PC-3 (cell line): Measurements from ENCODE around the gene CHAD. TPM values are rescaled to one million over a fixed set of nuclear protein-coding genes. Genes with fewer than 3 reads are reported as not detected.

Experiments
- ATAC-seq: fragments of 200-7000 bp; cut with Tn5 transposase; 2 replicates; pipeline ENCODE4 v1.9.1; 2020; ENCODE audit warnings: mild to moderate bottlenecking, moderate library complexity
- BruUV-seq: library from RNA; stranded (reverse); fragments of 400-500 nt; replicated peaks from 2 replicates; lab custom pipeline; 2021; lab: Mats Ljungman, UMichigan
- CTCF ChIA-PET: fragments of 300-600 bp; sonication (Branson Sonifier 250); formaldehyde crosslinking; loops from one replicate; lab custom pipeline; 2022; ENCODE audit warnings: antibody characterized with exemption; lab: Charles Lee
- POLR2A ChIA-PET: fragments of 300-600 bp; sonication (Branson Sonifier 250); formaldehyde crosslinking; loops from one replicate; lab custom pipeline; 2022; ENCODE audit warnings: antibody characterized with exemption; ENCODE audit not compliant: unreplicated experiment; lab: Charles Lee
- DNase-seq: peaks from one replicate; pipeline ENCODE4 v3.0.0-alpha.2; 2015
- H2AFZ ChIP-seq: fragments of 300-600 bp; sonication (generic); 2 replicates; pipeline ENCODE4 v1.6.0; 2016; ENCODE audit warnings: antibody characterized with exemption, low read length
- H3F3A ChIP-seq: fragments of 300-600 bp; sonication (generic); one replicate; pipeline ENCODE4 v1.6.0; 2017; ENCODE audit warnings: antibody characterized with exemption, low read length, control low read depth, mild to moderate bottlenecking; ENCODE audit not compliant: unreplicated experiment
- H3K27ac ChIP-seq: fragments of 300-600 bp; sonication (generic); 2 replicates; pipeline ENCODE4 v1.5.1; 2016; ENCODE audit warnings: mild to moderate bottlenecking, low read length
- H3K27me3 ChIP-seq: fragments of 300-600 bp; sonication (generic); 2 replicates; pipeline ENCODE4 v1.6.1; 2016; ENCODE audit warnings: low read length, mixed read lengths
- H3K36me3 ChIP-seq: fragments of 300-600 bp; sonication (generic); 2 replicates; pipeline ENCODE4 v1.6.1; 2016; ENCODE audit warnings: low read depth, mixed run types, low read length, mixed read lengths
- H3K4me1 ChIP-seq: fragments of 300-600 bp; sonication (generic); 2 replicates; pipeline ENCODE4 v1.5.1; 2016; ENCODE audit warnings: low read length; ENCODE audit not compliant: insufficient read depth
- H3K4me2 ChIP-seq: fragments of 300-600 bp; sonication (generic); 2 replicates; pipeline ENCODE4 v1.6.0; 2016; ENCODE audit warnings: low read length
- H3K4me3 ChIP-seq: fragments of 300-600 bp; sonication (generic); 2 replicates; pipeline ENCODE4 v1.5.1; 2016; ENCODE audit warnings: mild to moderate bottlenecking, low read length, mixed read lengths
- H3K79me2 ChIP-seq: fragments of 300-600 bp; sonication (generic); 2 replicates; pipeline ENCODE4 v1.6.1; 2017; ENCODE audit warnings: low read length, mixed read lengths
- H3K9ac ChIP-seq: fragments of 300-600 bp; sonication (generic); 2 replicates; pipeline ENCODE4 v1.6.0; 2016; ENCODE audit warnings: mild to moderate bottlenecking, low read length
- H3K9me2 ChIP-seq: fragments of 300-600 bp; sonication (generic); replicated peaks from 2 replicates; pipeline ENCODE4 v1.6.1; 2016; ENCODE audit warnings: mixed run types, low read length, mixed read lengths
- H3K9me3 ChIP-seq: fragments of 300-600 bp; sonication (generic); 2 replicates; pipeline ENCODE4 v1.6.1; 2016; ENCODE audit warnings: low read length, mixed read lengths
- H4K20me1 ChIP-seq: fragments of 300-600 bp; sonication (generic); 2 replicates; pipeline ENCODE4 v1.6.1; 2016; ENCODE audit warnings: low read length, mixed read lengths
- EZH2 ChIP-seq: fragments of 300-600 bp; sonication (generic); IDR thresholded peaks from one replicate; pipeline ENCODE4 v1.6.1; 2017; ENCODE audit warnings: antibody characterized with exemption, mild to moderate bottlenecking, low read length; ENCODE audit not compliant: unreplicated experiment
- EZH2phosphoT487 ChIP-seq: fragments of 300-600 bp; sonication (generic); IDR thresholded peaks from 2 replicates; pipeline ENCODE4 v1.6.1; 2018; ENCODE audit warnings: mild to moderate bottlenecking, antibody characterized with exemption, low read length, borderline replicate concordance
- intact Hi-C: fragments of 100-400 bp; cut with micrococcal nuclease; formaldehyde crosslinking; loops from 2 replicates; pipeline ENCODE4 v1.9.0; 2023
- total RNA-seq: library from RNA; depleted of rRNA; stranded (reverse); fragments of >200 nt; gene quantifications from 2 replicates; pipeline ENCODE4 v1.2.3, GENCODE V29; 2014
- TF ChIP-seq, protein P1 (sequence below): fragments of 300-600 bp; sonication (generic); conservative IDR thresholded peaks from 2 replicates; pipeline ENCODE4 v1.5.1; 2017; ENCODE audit warnings: antibody characterized with exemption, low read depth, mild to moderate bottlenecking, low read length

Gene CHAD
- total RNA-seq, 1 experiment from 2014 or later, result not detected

- H3K9ac ChIP-seq, result no peak overlapping the region
- TF ChIP-seq, protein P1, sequence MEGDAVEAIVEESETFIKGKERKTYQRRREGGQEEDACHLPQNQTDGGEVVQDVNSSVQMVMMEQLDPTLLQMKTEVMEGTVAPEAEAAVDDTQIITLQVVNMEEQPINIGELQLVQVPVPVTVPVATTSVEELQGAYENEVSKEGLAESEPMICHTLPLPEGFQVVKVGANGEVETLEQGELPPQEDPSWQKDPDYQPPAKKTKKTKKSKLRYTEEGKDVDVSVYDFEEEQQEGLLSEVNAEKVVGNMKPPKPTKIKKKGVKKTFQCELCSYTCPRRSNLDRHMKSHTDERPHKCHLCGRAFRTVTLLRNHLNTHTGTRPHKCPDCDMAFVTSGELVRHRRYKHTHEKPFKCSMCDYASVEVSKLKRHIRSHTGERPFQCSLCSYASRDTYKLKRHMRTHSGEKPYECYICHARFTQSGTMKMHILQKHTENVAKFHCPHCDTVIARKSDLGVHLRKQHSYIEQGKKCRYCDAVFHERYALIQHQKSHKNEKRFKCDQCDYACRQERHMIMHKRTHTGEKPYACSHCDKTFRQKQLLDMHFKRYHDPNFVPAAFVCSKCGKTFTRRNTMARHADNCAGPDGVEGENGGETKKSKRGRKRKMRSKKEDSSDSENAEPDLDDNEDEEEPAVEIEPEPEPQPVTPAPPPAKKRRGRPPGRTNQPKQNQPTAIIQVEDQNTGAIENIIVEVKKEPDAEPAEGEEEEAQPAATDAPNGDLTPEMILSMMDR, result no peak
- TF ChIP-seq EZH2phosphoT487 (no peak), EZH2 (no peak)
- no peaks in the 10 kb centered on the region for H3K79me2 ChIP-seq
- H3F3A ChIP-seq, result no peaks in the 10 kb centered on the region
- no peaks in the 10 kb centered on the region for H3K36me3 ChIP-seq
- no peaks in the 10 kb centered on the region for H3K9me3 ChIP-seq
- intact Hi-C loops, result no loop called here
- ATAC-seq, result no peak
- no TSS peak for BruUV-seq
- H3K27ac ChIP-seq, result no peak overlapping the region
- ChIA-PET POLR2A (no interaction called here), CTCF (no interaction called here)
- DNase-seq, result no peak
- H3K4me2 ChIP-seq, result no peak overlapping the region
- H3K4me3 ChIP-seq, result no peak overlapping the region
- H3K9me2 ChIP-seq, result no peaks in the 10 kb centered on the region
- H4K20me1 ChIP-seq, result no peaks in the 10 kb centered on the region
- H3K27me3 ChIP-seq, result no peaks in the 10 kb centered on the region
- H3K4me1 ChIP-seq, result peaks cover 29% of the 10 kb centered on the region
- no peak overlapping the region for H2AFZ ChIP-seq
Measured at GRCh38 chr17:50461550-50462132, 7.0 kb downstream of the CHAD start.

DNA sequence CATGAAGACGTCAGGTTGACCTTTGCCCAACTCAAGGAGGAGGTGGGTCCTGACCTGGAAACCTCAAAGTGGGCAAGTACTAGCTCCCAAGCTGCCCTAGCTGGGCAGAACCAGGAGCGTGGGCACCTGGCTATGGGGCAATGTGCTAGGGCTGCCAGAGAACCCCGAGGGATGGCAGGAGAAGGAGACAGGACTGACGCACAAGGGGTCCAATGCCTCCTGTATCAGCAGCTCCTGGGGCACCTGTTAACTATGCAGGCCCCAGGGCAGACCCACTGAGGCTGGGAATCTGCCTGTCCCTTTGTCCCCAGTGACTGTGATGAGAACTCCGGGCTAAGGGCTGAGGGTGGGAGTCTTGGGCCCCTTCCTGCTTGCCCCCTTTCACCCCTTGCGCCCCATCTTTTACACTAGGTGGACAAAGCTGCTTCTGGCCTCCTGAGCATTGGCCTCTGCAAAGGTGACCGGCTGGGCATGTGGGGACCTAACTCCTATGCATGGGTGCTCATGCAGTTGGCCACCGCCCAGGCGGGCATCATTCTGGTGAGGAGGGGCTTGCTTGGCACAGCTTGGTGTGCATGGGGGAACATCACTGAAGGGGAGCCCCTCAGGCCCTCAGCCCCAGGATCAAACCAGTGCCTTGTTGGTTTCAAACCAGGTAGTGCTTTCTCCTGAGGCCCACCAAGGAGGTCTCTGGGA, 7.7 kb downstream of the CHAD start:
- H3K27ac ChIP-seq, result no peak overlapping the region
- ATAC-seq (no peak), DNase-seq (no peak)
- H3K36me3 ChIP-seq, result no peaks in the 10 kb centered on the region
- H3K9me3 ChIP-seq, result no peaks in the 10 kb centered on the region
- H3F3A ChIP-seq, result no peaks in the 10 kb centered on the region
- no peaks in the 10 kb centered on the region for H4K20me1 ChIP-seq
- no peak overlapping the region for H3K4me3 ChIP-seq
- POLR2A ChIA-PET, result no interaction called here
- H3K9ac ChIP-seq, result no peak overlapping the region
- H3K9me2 ChIP-seq, result no peaks in the 10 kb centered on the region
- CTCF ChIA-PET, result no interaction called here
- H3K27me3 ChIP-seq, result no peaks in the 10 kb centered on the region
- intact Hi-C loops, result no loop called here
- H3K4me1 ChIP-seq, result peaks cover 23% of the 10 kb centered on the region
- H3K79me2 ChIP-seq, result no peaks in the 10 kb centered on the region
- TF ChIP-seq EZH2 (no peak), EZH2phosphoT487 (no peak)
- TF ChIP-seq, protein P1, result no peak
- BruUV-seq, result no TSS peak
- no peak overlapping the region for H3K4me2 ChIP-seq
- no peak overlapping the region for H2AFZ ChIP-seq

GRCh38 chr17:50459756-50460155, 8.9 kb downstream of the CHAD start:
- H3F3A ChIP-seq, result no peaks in the 10 kb centered on the region
- intact Hi-C loops, result loop anchor here (1.0 to 5.0 kb wide), 2 partner anchors 37 to 62 kb away; partner anchors contain the start of gene LRRC59
- no peaks in the 10 kb centered on the region for H4K20me1 ChIP-seq
- peak overlapping the region; percentile 38 for H3K27ac ChIP-seq
- POLR2A ChIA-PET, result no interaction called here
- H2AFZ ChIP-seq, result no peak overlapping the region
- H3K9me3 ChIP-seq, result no peaks in the 10 kb centered on the region
- no peak for TF ChIP-seq EZH2
- TF ChIP-seq EZH2phosphoT487, result no peak
- TF ChIP-seq, protein P1, result no peak
- no peak for DNase-seq
- no peak for ATAC-seq
- H3K9me2 ChIP-seq, result no peaks in the 10 kb centered on the region
- H3K4me3 ChIP-seq, result no peak overlapping the region
- peak overlapping the region; percentile 39 for H3K4me2 ChIP-seq
- BruUV-seq, result no TSS peak
- no peaks in the 10 kb centered on the region for H3K27me3 ChIP-seq
- peaks cover 30% of the 10 kb centered on the region for H3K4me1 ChIP-seq
- no peak overlapping the region for H3K9ac ChIP-seq
- H3K79me2 ChIP-seq, result no peaks in the 10 kb centered on the region
- H3K36me3 ChIP-seq, result no peaks in the 10 kb centered on the region
- CTCF ChIA-PET, result no interaction called here
